ENCODE measurements around the gene PCDH9.

The PCDH9 gene

DNA sequence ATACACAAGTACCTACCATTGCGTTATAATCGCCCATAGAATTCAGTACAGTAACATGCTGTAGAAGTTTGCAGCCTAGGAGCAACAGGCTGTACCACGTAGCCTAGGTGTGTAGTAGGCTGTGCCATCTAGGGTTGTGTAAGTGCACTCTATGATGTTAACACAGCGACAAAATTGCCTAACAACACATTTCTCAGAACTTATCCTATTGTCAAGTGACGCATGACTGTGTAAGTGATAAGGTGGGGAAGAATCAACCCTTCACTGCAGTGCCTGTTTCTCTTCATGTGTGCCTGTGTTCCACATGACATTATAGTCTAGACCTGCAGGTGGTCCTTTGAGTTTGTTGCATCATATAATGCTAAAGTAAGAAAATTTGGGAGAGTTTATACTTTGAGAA lies 94.0 kb downstream of the PCDH9 start:
- DNase-seq (ENCODE audit: low spot score) (no peak), ATAC-seq (ENCODE audit: low read depth) (no peak)
- Histone ChIP-seq H3K27ac (ENCODE audit: poor library complexity, severe bottlenecking) (no peak overlapping the region), H3K27me3 (ENCODE audit: insufficient read depth, poor library complexity, severe bottlenecking) (no peaks in the 10 kb centered on the region), H3K4me3 (ENCODE audit: severe bottlenecking) (no peak overlapping the region), H3K36me3 (ENCODE audit: low read depth) (no peaks in the 10 kb centered on the region), H3K9me3 (ENCODE audit: severe bottlenecking) (no peaks in the 10 kb centered on the region), H3K4me1 (ENCODE audit: insufficient read depth, poor library complexity, severe bottlenecking) (no peaks in the 10 kb centered on the region)
- TF ChIP-seq, protein P1, sequence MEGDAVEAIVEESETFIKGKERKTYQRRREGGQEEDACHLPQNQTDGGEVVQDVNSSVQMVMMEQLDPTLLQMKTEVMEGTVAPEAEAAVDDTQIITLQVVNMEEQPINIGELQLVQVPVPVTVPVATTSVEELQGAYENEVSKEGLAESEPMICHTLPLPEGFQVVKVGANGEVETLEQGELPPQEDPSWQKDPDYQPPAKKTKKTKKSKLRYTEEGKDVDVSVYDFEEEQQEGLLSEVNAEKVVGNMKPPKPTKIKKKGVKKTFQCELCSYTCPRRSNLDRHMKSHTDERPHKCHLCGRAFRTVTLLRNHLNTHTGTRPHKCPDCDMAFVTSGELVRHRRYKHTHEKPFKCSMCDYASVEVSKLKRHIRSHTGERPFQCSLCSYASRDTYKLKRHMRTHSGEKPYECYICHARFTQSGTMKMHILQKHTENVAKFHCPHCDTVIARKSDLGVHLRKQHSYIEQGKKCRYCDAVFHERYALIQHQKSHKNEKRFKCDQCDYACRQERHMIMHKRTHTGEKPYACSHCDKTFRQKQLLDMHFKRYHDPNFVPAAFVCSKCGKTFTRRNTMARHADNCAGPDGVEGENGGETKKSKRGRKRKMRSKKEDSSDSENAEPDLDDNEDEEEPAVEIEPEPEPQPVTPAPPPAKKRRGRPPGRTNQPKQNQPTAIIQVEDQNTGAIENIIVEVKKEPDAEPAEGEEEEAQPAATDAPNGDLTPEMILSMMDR (IDR thresholded peaks at IDR 0.05; ENCODE audit: poor library complexity, severe bottlenecking): no peak

DNA sequence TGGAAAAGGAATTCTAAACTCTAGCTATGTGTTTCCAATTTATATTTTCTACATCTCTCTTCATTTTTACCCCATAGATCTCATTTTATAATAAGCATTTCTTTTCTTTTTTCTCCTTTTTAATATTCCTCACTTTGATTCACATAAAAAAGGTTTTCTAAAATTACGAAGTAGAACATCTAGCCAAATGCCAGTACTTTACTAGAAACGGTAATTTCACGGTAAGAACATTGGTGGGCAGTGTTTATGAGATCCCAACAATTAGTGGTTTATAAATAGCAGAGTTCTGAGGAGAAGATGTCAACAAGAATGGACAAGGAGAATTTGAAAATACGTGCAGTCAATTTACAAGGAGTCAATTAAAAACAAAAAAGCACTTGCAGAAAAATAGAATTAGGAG lies 94.8 kb downstream of the PCDH9 start:
- Histone ChIP-seq H3K27ac (ENCODE audit: poor library complexity, severe bottlenecking) (no peak overlapping the region), H3K27me3 (ENCODE audit: insufficient read depth, poor library complexity, severe bottlenecking) (no peaks in the 10 kb centered on the region), H3K9me3 (ENCODE audit: severe bottlenecking) (no peaks in the 10 kb centered on the region), H3K36me3 (ENCODE audit: low read depth) (no peaks in the 10 kb centered on the region), H3K4me1 (ENCODE audit: insufficient read depth, poor library complexity, severe bottlenecking) (no peaks in the 10 kb centered on the region), H3K4me3 (ENCODE audit: severe bottlenecking) (no peak overlapping the region)
- DNase-seq (ENCODE audit: low spot score): no peak
- TF ChIP-seq, protein P1 (IDR thresholded peaks at IDR 0.05; ENCODE audit: poor library complexity, severe bottlenecking): no peak
- ATAC-seq (ENCODE audit: low read depth): no peak

DNA sequence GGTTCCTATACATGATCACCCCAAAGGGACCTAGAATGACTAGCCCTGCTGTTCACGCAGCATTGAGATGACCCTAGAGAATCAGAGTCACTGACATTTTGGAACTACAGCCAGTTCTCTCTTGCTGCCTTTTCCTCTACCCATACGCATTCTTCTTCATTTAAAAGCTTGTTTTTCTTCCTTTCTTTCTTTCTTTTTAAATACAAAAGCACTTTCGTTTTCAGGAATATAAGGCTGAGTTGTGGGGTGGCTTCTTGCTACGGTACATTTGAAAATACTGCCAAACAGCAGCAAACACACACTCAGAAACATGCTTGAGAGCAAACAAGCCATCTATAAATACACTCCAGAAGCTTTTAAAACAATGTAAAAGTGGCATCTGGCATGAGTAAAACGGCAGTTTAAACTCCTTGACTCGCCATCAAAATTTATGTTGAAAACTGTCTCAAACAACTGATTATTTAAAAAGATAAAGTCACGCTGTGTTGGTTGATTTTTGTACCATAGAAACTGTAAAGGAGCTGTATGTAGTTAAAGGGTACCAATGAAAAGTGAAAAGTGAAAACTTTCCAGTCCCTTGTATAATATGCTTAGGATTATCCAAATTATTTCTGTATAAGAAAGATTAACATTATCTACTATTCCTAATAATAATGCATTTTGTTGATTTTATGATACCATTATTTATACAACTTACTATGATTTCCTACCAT lies 95.6 kb downstream of the PCDH9 start:
- no peaks in the 10 kb centered on the region for H3K36me3 ChIP-seq (ENCODE audit: low read depth)
- H3K27ac ChIP-seq (ENCODE audit: poor library complexity, severe bottlenecking): no peak overlapping the region
- ATAC-seq (ENCODE audit: low read depth) (no peak), DNase-seq (ENCODE audit: low spot score) (no peak)
- H3K4me1 ChIP-seq (ENCODE audit: insufficient read depth, poor library complexity, severe bottlenecking): no peaks in the 10 kb centered on the region
- TF ChIP-seq, protein P1 (IDR thresholded peaks at IDR 0.05; ENCODE audit: poor library complexity, severe bottlenecking): no peak
- no peaks in the 10 kb centered on the region for H3K9me3 ChIP-seq (ENCODE audit: severe bottlenecking)
- no peak overlapping the region for H3K4me3 ChIP-seq (ENCODE audit: severe bottlenecking)
- no peaks in the 10 kb centered on the region for H3K27me3 ChIP-seq (ENCODE audit: insufficient read depth, poor library complexity, severe bottlenecking)

DNA sequence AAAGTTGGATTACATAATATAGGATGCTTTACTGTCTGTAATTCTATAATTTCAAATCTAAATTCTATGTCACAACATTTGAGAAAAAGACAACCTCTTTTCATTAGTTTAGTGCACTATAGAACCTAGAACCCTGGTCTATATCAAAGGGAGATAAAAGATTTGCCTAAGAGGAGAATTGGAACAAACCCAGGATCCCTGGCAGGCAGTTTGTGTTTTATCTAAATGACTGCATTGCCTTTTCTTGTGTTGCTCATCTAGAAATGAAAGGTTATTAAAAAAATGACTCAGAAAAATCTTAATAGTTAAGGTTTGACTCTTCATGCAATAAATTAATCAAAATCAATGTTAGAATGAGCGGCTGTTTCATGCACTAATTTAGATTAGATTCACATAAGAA lies 96.7 kb downstream of the PCDH9 start:
- H3K27me3 ChIP-seq (ENCODE audit: insufficient read depth, poor library complexity, severe bottlenecking): no peaks in the 10 kb centered on the region
- H3K4me3 ChIP-seq (ENCODE audit: severe bottlenecking): no peak overlapping the region
- no peak for ATAC-seq (ENCODE audit: low read depth)
- no peak for DNase-seq (ENCODE audit: low spot score)
- H3K9me3 ChIP-seq (ENCODE audit: severe bottlenecking): no peaks in the 10 kb centered on the region
- H3K27ac ChIP-seq (ENCODE audit: poor library complexity, severe bottlenecking): no peak overlapping the region
- TF ChIP-seq, protein P1 (IDR thresholded peaks at IDR 0.05; ENCODE audit: poor library complexity, severe bottlenecking): no peak
- H3K4me1 ChIP-seq (ENCODE audit: insufficient read depth, poor library complexity, severe bottlenecking): no peaks in the 10 kb centered on the region
- H3K36me3 ChIP-seq (ENCODE audit: low read depth): no peaks in the 10 kb centered on the region

DNA sequence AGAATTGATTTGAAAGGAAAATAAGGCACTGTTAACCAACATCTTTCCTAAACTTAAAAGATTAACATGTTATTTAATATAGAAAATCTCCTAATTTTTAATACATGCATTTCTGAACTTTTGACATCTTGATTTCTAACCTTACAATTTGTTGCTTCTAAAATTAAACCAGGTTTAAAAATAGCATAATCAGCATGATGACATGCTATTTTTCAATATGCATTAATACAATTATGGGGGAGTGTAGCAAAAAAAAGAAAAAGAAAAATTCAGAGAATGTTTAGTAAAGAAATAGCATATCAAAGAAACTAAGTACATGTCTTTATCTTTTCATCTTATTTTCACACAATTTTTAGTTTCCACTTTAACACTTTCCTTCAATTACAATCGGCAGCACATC lies 98.7 kb downstream of the PCDH9 start:
- H3K9me3 ChIP-seq (ENCODE audit: severe bottlenecking): no peaks in the 10 kb centered on the region
- no peaks in the 10 kb centered on the region for H3K36me3 ChIP-seq (ENCODE audit: low read depth)
- DNase-seq (ENCODE audit: low spot score): no peak
- TF ChIP-seq, protein P1 (IDR thresholded peaks at IDR 0.05; ENCODE audit: poor library complexity, severe bottlenecking): no peak
- H3K27ac ChIP-seq (ENCODE audit: poor library complexity, severe bottlenecking): no peak overlapping the region
- ATAC-seq (ENCODE audit: low read depth): no peak
- H3K4me1 ChIP-seq (ENCODE audit: insufficient read depth, poor library complexity, severe bottlenecking): no peaks in the 10 kb centered on the region
- no peak overlapping the region for H3K4me3 ChIP-seq (ENCODE audit: severe bottlenecking)
- H3K27me3 ChIP-seq (ENCODE audit: insufficient read depth, poor library complexity, severe bottlenecking): no peaks in the 10 kb centered on the region
